GM12878 (cell line): ENCODE data around the gene KIF9. TPM values are rescaled to one million over a fixed set of nuclear protein-coding genes. Genes with fewer than 3 reads are reported as not detected.

Experiments used
- ATAC-seq: fragments of 200-7000 bp; cut with Tn5 transposase; 3 replicates; pipeline ENCODE4 v1.9.1; 2020; ENCODE audit warnings: mild to moderate bottlenecking, moderate library complexity
- BruUV-seq: library from RNA; stranded (reverse); fragments of 400-500 nt; replicated peaks from 2 replicates; lab custom pipeline; 2021; lab: Mats Ljungman, UMichigan
- CTCF ChIA-PET: fragments of 300-600 bp; sonication (Branson Sonifier 250); formaldehyde crosslinking; extraction: SDS; loops from one replicate; lab custom pipeline; 2021; ENCODE audit warnings: inconsistent platforms; lab: Yijun Ruan, JAX
- POLR2A ChIA-PET: fragments of 350-600 bp; formaldehyde crosslinking; extraction: SDS; loops from one replicate; lab custom pipeline; 2021; ENCODE audit warnings: inconsistent platforms; lab: Charles Lee
- RAD21 ChIA-PET: fragments of 300-600 bp; sonication (Branson Sonifier 250); formaldehyde crosslinking; loops from one replicate; lab custom pipeline; 2023; ENCODE audit warnings: antibody characterized with exemption; ENCODE audit not compliant: unreplicated experiment; lab: Charles Lee
- SMC1A ChIA-PET: fragments of 300-600 bp; sonication (Branson Sonifier 250); formaldehyde crosslinking; loops from one replicate; lab custom pipeline; 2023; ENCODE audit not compliant: unreplicated experiment, uncharacterized antibody; lab: Charles Lee
- DNase-seq: peaks from one replicate; pipeline ENCODE4 v3.0.0-alpha.2; 2011; ENCODE audit warnings: low read depth, low spot score
- FAIRE-seq: peaks from 3 replicates; lab custom pipeline; 2011; peaks lifted over from hg19 to GRCh38; lab: Jason Lieb, UNC
- H2AFZ ChIP-seq: 2 replicates; pipeline ENCODE4 v1.6.0; 2011; ENCODE audit warnings: low read depth, low read length, control low read depth; ENCODE audit not compliant: control insufficient read depth
- H3K27ac ChIP-seq: 2 replicates; pipeline ENCODE4 v1.5.1; 2011; ENCODE audit warnings: control low read depth; ENCODE audit not compliant: control insufficient read depth, insufficient read depth
- H3K27me3 ChIP-seq, 2 experiments: replicated peaks in 1 of 2; 2 replicates each; pipeline versions ENCODE4 v1.6.0 to v1.6.1; 2011; ENCODE audit warnings: low read length in 1 of 2; ENCODE audit not compliant: control insufficient read depth in 2 of 2, insufficient read depth in 2 of 2
- H3K36me3 ChIP-seq, 2 experiments: 2 replicates each; pipeline ENCODE4 v1.5.1; 2011; ENCODE audit warnings: low read length in 1 of 2; ENCODE audit not compliant: control insufficient read depth in 2 of 2, insufficient read depth in 2 of 2
- H3K4me1 ChIP-seq: 2 replicates; pipeline ENCODE4 v1.6.1; 2011; ENCODE audit warnings: mild to moderate bottlenecking, low read length, moderate library complexity, mixed read lengths; ENCODE audit not compliant: control insufficient read depth, insufficient read depth
- H3K4me2 ChIP-seq: 2 replicates; pipeline ENCODE4 v1.6.0; 2011; ENCODE audit warnings: control low read depth; ENCODE audit not compliant: control insufficient read depth, insufficient read depth
- H3K4me3 ChIP-seq: fragments of 200-600 bp; sonication (generic); 2 replicates; pipeline ENCODE4 v1.5.1; 2016
- H3K79me2 ChIP-seq: 2 replicates; pipeline ENCODE4 v1.6.0; 2011; ENCODE audit warnings: low read length; ENCODE audit not compliant: control insufficient read depth, insufficient read depth
- H3K9ac ChIP-seq: 2 replicates; pipeline ENCODE4 v1.8.0; 2011; ENCODE audit warnings: low read length, control low read depth, mixed read lengths; ENCODE audit not compliant: control insufficient read depth, insufficient read depth
- H3K9me3 ChIP-seq: replicated peaks from 3 replicates; pipeline ENCODE4 v1.5.1; 2011; ENCODE audit warnings: mild to moderate bottlenecking, low read length; ENCODE audit not compliant: control insufficient read depth, insufficient read depth
- H4K20me1 ChIP-seq: 2 replicates; pipeline ENCODE4 v1.6.0; 2011; ENCODE audit not compliant: control insufficient read depth, insufficient read depth
- ASH2L ChIP-seq: fragments of 300-600, 200-600 bp; sonication (generic); IDR thresholded peaks from 2 replicates; pipeline ENCODE4 v1.6.1; 2017; ENCODE audit warnings: low read depth, mild to moderate bottlenecking, borderline replicate concordance
- ATF7 ChIP-seq: fragments of 450-650 bp; IDR thresholded peaks from 2 replicates; pipeline ENCODE4 v1.6.1; 2016; ENCODE audit warnings: low read depth, mild to moderate bottlenecking
- CHD2 ChIP-seq: IDR thresholded peaks from 2 replicates; pipeline ENCODE4 v1.6.1; 2011; ENCODE audit warnings: low read depth, low read length, improper control_type of control experiment, borderline replicate concordance
- CREB1 ChIP-seq: IDR thresholded peaks from 2 replicates; pipeline ENCODE4 v1.6.1; 2012; ENCODE audit warnings: low read depth, mild to moderate bottlenecking, inconsistent platforms
- ETV6 ChIP-seq, 2 experiments: fragments of 450-650 bp in 1 of 2; IDR thresholded peaks in 1 of 2; conservative IDR thresholded peaks in 1 of 2; 2 replicates each; pipeline ENCODE4 v1.6.1; 2014; ENCODE audit warnings: antibody characterized with exemption in 1 of 2, borderline replicate concordance in 1 of 2, low read depth in 1 of 2, mild to moderate bottlenecking in 1 of 2, moderate library complexity in 1 of 2
- IKZF2 ChIP-seq, 2 experiments: fragments of 450-650 bp; IDR thresholded peaks; 2 replicates each; pipeline ENCODE4 v1.6.1; 2017; ENCODE audit warnings: mild to moderate bottlenecking in 2 of 2, moderate library complexity in 2 of 2
- PAX5 ChIP-seq: IDR thresholded peaks from 2 replicates; pipeline ENCODE4 v1.6.1; 2011; ENCODE audit warnings: low read depth, low read length, borderline replicate concordance
- SMC3 ChIP-seq: IDR thresholded peaks from 2 replicates; pipeline ENCODE4 v1.6.1; 2011; ENCODE audit warnings: low read length, improper control_type of control experiment, borderline replicate concordance
- WGBS: methylation state at CpG from one replicate; pipeline ENCODE4 v1.1.6; 2016; ENCODE audit warnings: low lambda C conversion rate; ENCODE audit not compliant: insufficient replicate concordance, insufficient coverage; ENCODE audit errors: missing lambda C conversion rate; 5-methylcytosine and 5-hydroxymethylcytosine counted together
- in situ Hi-C: fragments of 300-500 bp; cut with MboI; formaldehyde crosslinking; loops from 9 replicates; pipeline ENCODE4 v1.14.3; 2018; ENCODE audit warnings: mixed read lengths
- intact Hi-C: fragments of 100-400 bp; cut with micrococcal nuclease; formaldehyde crosslinking; loops from one replicate; pipeline ENCODE4 v1.14.2; 2022; ENCODE audit not compliant: unreplicated experiment
- polyA plus RNA-seq, 11 experiments: library from polyadenylated mRNA; depleted of rRNA in 4 of 11; unstranded in 6 of 11; stranded (reverse) in 5 of 11; fragments of >200 nt; fragmentation: Nextera tagmentation in 4 of 11; fragmentation: Illumina TruSeq in 1 of 11; extraction: Ambion mirVana in 4 of 11; extraction: Trizol in 1 of 11; gene quantifications; 1 replicate in 1 of 11; 2 replicates in 10 of 11; pipeline versions ENCODE4 v1.2.1 to v1.2.3, GENCODE V29; 2011 to 2016; ENCODE audit warnings: inconsistent platforms in 2 of 11, missing spikeins in 2 of 11, low read depth in 1 of 11
- total RNA-seq, 4 experiments: library from RNA; depleted of rRNA in 3 of 4; stranded (reverse); fragments of >200 nt in 3 of 4; fragmentation: Illumina TruSeq in 1 of 4; extraction: Trizol in 1 of 4; gene quantifications; 2 replicates each; pipeline versions ENCODE4 v1.2.1 to v1.2.3, GENCODE V29; 2013 to 2021
- TF ChIP-seq, protein P1 (sequence below): IDR thresholded peaks from 2 replicates; pipeline ENCODE4 v1.6.1; 2011; ENCODE audit warnings: mild to moderate bottlenecking, low read depth, low read length, moderate library complexity; ENCODE audit not compliant: insufficient replicate concordance
- TF ChIP-seq, protein P2 (sequence below), 3 experiments: IDR thresholded peaks in 2 of 3; conservative IDR thresholded peaks in 1 of 3; 2 replicates each; pipeline ENCODE4 v1.5.1; 2011; ENCODE audit warnings: low read depth in 3 of 3, low read length in 3 of 3, mild to moderate bottlenecking in 3 of 3, control low read depth in 2 of 3, moderate library complexity in 2 of 3, inconsistent platforms in 1 of 3, mixed read lengths in 1 of 3; ENCODE audit not compliant: control insufficient read depth in 2 of 3, insufficient read depth in 1 of 3; ENCODE audit errors: extremely low read depth in 1 of 3

Gene KIF9
- total and polyA plus RNA-seq, 10 of the 15 experiments (the other 5 are each of a cell fraction or from before 2014, with no cell fraction given), result 3.0 to 10.2 (median 5.9) TPM

DNA sequence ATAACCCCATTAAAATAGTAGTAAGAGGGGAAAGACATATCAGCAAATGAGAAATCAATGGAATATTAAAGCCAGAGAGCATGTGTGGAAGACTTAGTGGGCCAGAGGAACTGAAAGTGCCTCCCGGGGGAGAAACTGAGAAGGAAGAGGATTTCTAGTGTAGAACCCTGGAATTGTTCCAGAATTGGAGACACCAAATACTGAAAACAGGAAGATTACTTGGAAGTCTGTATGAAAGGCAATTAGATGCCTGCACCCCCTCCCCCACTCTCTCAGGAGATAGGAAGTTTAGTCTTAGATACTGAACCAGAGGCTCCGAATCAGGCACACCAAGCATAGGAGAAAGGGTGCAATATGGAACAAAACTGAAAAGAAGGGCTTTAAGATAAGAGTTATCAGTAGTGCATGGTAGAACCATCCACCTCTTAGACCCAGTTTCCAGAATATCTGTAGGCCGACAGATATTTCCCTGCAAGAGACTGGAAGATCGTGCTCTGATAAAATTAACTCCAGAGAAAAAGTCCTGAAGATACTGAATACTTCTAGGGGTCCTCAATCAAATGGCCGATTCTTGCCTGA, 32.6 kb upstream of the KIF9 start:
- H3K4me2 ChIP-seq, result no peak overlapping the region
- H3K4me3 ChIP-seq, result no peak overlapping the region
- H3K4me1 ChIP-seq, result peaks cover 8% of the 10 kb centered on the region; the same call in 1 of the 2 replicates
- H4K20me1 ChIP-seq, result no peaks in the 10 kb centered on the region
- ATAC-seq (no peak), DNase-seq (no peak), FAIRE-seq (no peak)
- no peak for TF ChIP-seq SMC3
- in situ Hi-C loops (no loop called here), intact Hi-C loops (no loop called here)
- ChIA-PET CTCF (interaction anchor here (1.2 to 4.5 kb wide), 8 partner anchors 8 to 233 kb away, joined by 3 to 37 read pairs (median 6); partner anchors contain the start of genes KIF9, KLHL18 and SETD2), POLR2A (interaction anchor here (1.0 to 3.0 kb wide), 5 partner anchors 13 to 146 kb away, joined by 3 to 27 read pairs (median 4); no protein-coding TSS in a partner anchor), SMC1A (interaction anchor here (0.8 to 5.9 kb wide), 11 partner anchors 8 to 356 kb away, joined by 3 to 54 read pairs (median 16); partner anchors contain the start of gene SETD2), RAD21 (interaction anchor here (1.0 to 2.0 kb wide), 5 partner anchors 20 to 156 kb away, joined by 3 to 11 read pairs (median 6); partner anchors contain the start of genes KIF9, KLHL18 and SETD2)
- no peaks in the 10 kb centered on the region for H3K9me3 ChIP-seq
- peaks cover 3 to 7% of the 10 kb centered on the region in 2 experiments; a peak in 2 of 4 replicates for H3K36me3 ChIP-seq
- no peak overlapping the region for H2AFZ ChIP-seq
- BruUV-seq, result no TSS peak
- peaks cover 7% of the 10 kb centered on the region for H3K79me2 ChIP-seq
- no peak overlapping the region for H3K27ac ChIP-seq
- H3K27me3 ChIP-seq, result no peaks in the 10 kb centered on the region
- no peak overlapping the region for H3K9ac ChIP-seq
- 80% methylated on average over 5 of the region's 5 CpGs for WGBS

DNA sequence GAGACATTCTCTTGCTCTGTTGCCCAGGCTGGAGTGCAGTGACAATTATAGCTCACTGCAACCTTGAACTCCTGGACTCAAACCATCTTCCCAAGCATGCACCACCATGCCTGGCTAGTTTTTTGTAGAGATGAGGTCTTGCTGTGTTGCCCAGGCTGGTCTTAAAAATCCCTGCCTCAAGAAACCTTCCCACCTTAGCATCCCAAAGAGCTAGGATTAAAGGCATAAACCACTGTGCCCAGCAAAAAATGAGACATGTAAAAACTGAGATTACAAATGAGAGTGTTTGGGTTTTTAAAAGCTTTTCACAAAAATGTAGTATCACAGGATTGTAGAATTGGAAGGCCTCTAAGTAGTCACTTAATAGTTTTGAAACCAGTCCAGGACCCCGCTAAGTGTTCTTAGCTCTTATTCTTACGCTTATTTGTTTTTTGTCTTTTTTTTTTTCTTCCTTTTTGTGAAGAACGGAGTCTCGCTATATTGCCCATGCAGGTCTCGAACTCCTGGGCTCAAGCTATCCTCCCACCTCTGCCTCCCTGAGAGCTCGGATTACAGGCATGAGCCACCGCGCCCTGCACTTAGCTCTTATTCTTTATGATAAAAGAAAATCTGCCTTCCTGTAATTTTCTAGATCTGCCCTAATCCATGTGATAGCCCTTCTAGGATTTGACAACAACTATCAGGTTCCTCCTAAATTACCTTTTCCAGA, 31.6 kb upstream of the KIF9 start:
- ChIA-PET POLR2A (interaction anchor here (0.5 to 3.0 kb wide), 13 partner anchors 10 to 617 kb away, joined by 3 to 27 read pairs (median 4); partner anchors contain the start of genes KIF9 and KLHL18), RAD21 (interaction anchor here (0.7 to 2.5 kb wide), 13 partner anchors 8 to 155 kb away, joined by 3 to 12 read pairs (median 5); partner anchors contain the start of genes KIF9, KLHL18, PTPN23 and SETD2), SMC1A (interaction anchor here (0.5 to 5.9 kb wide), 20 partner anchors 9 to 822 kb away, joined by 3 to 54 read pairs (median 4); partner anchors contain the start of gene SETD2), CTCF (interaction anchor here (0.6 to 4.5 kb wide), 17 partner anchors 9 to 405 kb away, joined by 3 to 37 read pairs (median 5); partner anchors contain the start of genes KIF9, KLHL18 and SETD2)
- DNase-seq, result no peak
- in situ Hi-C loops (no loop called here), intact Hi-C loops (no loop called here)
- peaks cover 7% of the 10 kb centered on the region for H3K79me2 ChIP-seq
- no peak overlapping the region for H3K4me3 ChIP-seq
- H3K9ac ChIP-seq, result no peak overlapping the region
- FAIRE-seq, result no peak
- H3K4me2 ChIP-seq, result no peak overlapping the region
- no peak for ATAC-seq
- H3K9me3 ChIP-seq, result no peaks in the 10 kb centered on the region
- no peak overlapping the region for H2AFZ ChIP-seq
- H3K36me3 ChIP-seq, result peaks cover 2 to 4% of the 10 kb centered on the region in 2 experiments; a peak in 2 of 4 replicates
- H3K27me3 ChIP-seq, result no peaks in the 10 kb centered on the region
- no TSS peak for BruUV-seq
- no peaks in the 10 kb centered on the region for H4K20me1 ChIP-seq
- H3K4me1 ChIP-seq, result peaks cover 8% of the 10 kb centered on the region; the same call in 1 of the 2 replicates
- 99% methylated on average over 8 of the region's 8 CpGs for WGBS
- H3K27ac ChIP-seq, result no peak overlapping the region
- TF ChIP-seq ETV6 (conservative IDR thresholded peaks at IDR 0.05 in 1 of 2, IDR thresholded peaks at IDR 0.05 in 1 of 2; ENCODE audit: borderline replicate concordance in 1 of 2, low read depth in 1 of 2) (no peak), ASH2L (no peak), ATF7 (no peak), CREB1 (no peak), PAX5 (no peak), IKZF2 (IDR thresholded peaks at IDR 0.05) (no peak), CHD2 (no peak)
- TF ChIP-seq, protein P1, sequence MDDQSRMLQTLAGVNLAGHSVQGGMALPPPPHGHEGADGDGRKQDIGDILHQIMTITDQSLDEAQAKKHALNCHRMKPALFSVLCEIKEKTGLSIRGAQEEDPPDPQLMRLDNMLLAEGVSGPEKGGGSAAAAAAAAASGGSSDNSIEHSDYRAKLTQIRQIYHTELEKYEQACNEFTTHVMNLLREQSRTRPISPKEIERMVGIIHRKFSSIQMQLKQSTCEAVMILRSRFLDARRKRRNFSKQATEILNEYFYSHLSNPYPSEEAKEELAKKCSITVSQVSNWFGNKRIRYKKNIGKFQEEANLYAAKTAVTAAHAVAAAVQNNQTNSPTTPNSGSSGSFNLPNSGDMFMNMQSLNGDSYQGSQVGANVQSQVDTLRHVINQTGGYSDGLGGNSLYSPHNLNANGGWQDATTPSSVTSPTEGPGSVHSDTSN, result no peak
- TF ChIP-seq, protein P2, sequence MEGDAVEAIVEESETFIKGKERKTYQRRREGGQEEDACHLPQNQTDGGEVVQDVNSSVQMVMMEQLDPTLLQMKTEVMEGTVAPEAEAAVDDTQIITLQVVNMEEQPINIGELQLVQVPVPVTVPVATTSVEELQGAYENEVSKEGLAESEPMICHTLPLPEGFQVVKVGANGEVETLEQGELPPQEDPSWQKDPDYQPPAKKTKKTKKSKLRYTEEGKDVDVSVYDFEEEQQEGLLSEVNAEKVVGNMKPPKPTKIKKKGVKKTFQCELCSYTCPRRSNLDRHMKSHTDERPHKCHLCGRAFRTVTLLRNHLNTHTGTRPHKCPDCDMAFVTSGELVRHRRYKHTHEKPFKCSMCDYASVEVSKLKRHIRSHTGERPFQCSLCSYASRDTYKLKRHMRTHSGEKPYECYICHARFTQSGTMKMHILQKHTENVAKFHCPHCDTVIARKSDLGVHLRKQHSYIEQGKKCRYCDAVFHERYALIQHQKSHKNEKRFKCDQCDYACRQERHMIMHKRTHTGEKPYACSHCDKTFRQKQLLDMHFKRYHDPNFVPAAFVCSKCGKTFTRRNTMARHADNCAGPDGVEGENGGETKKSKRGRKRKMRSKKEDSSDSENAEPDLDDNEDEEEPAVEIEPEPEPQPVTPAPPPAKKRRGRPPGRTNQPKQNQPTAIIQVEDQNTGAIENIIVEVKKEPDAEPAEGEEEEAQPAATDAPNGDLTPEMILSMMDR (IDR thresholded peaks at IDR 0.05 in 2 of 3, conservative IDR thresholded peaks at IDR 0.05 in 1 of 3; ENCODE audit: control insufficient read depth in 2 of 3, extremely low read depth in 1 of 3, insufficient read depth in 1 of 3, low read depth in 3 of 3, low read length in 3 of 3), result no peak
